Bone marrow (tissue), 2 donors: ENCODE data around the gene CNTN3.

Experiments
- DNase-seq, 2 donors: peaks; one replicate each; lab custom pipeline; 2025; lab: John Stamatoyannopoulos, UW

The CNTN3 gene

GRCh38 chr3:74607803-74608202 is 6.7 kb downstream of the CNTN3 start:
- DNase-seq, result no peak

GRCh38 chr3:74606996-74607395 is 7.5 kb downstream of the CNTN3 start:
- no peak for DNase-seq

GRCh38 chr3:74605437-74605836 is 9.0 kb downstream of the CNTN3 start:
- DNase-seq, result no peak

- DNase-seq, result no peak
Measured at GRCh38 chr3:74603292-74603691, 11.2 kb downstream of the CNTN3 start.

- DNase-seq, result no peak
Measured at GRCh38 chr3:74602471-74602870, 12.0 kb downstream of the CNTN3 start.

GRCh38 chr3:74601793-74602192 is 12.7 kb downstream of the CNTN3 start:
- DNase-seq, result no peak

GRCh38 chr3:74599564-74599963 is 14.9 kb downstream of the CNTN3 start:
- DNase-seq, result no peak

GRCh38 chr3:74593152-74593551 is 21.3 kb downstream of the CNTN3 start:
- no peak for DNase-seq

GRCh38 chr3:74592359-74592758 is 22.1 kb downstream of the CNTN3 start:
- DNase-seq, result no peak

- DNase-seq, result no peak
Measured at GRCh38 chr3:74591946-74592345, 22.5 kb downstream of the CNTN3 start.

- DNase-seq, result no peak
Measured at GRCh38 chr3:74591342-74591741, 23.1 kb downstream of the CNTN3 start.

- no peak for DNase-seq
Measured at GRCh38 chr3:74590620-74591262, 23.7 kb downstream of the CNTN3 start.

- DNase-seq, result no peak
Measured at GRCh38 chr3:74584782-74585181, 29.7 kb downstream of the CNTN3 start.

GRCh38 chr3:74582982-74583381 is 31.5 kb downstream of the CNTN3 start:
- DNase-seq, result no peak

- DNase-seq, result no peak
Measured at GRCh38 chr3:74575857-74576256, 38.6 kb downstream of the CNTN3 start.

GRCh38 chr3:74571118-74571517 is 43.3 kb downstream of the CNTN3 start:
- DNase-seq, result no peak
